HG03442 (cell line): ENCODE data around the gene SEZ6L2.

Source experiments
- ATAC-seq: cut with Tn5 transposase; IDR thresholded peaks from one replicate; pipeline ENCODE4 v1.9.1; 2021; ENCODE audit warnings: mild to moderate bottlenecking, moderate library complexity; ENCODE audit not compliant: unreplicated experiment

Gene SEZ6L2

GRCh38 chr16:29830774-29831173, 68.6 kb downstream of the SEZ6L2 start:
- no peak for ATAC-seq

- ATAC-seq: no peak
Measured at GRCh38 chr16:29826342-29826695, 73.0 kb downstream of the SEZ6L2 start.

- no peak for ATAC-seq
Measured at GRCh38 chr16:29825145-29826044, 74.0 kb downstream of the SEZ6L2 start.

- ATAC-seq: no peak
Measured at GRCh38 chr16:29824589-29825144, 74.7 kb downstream of the SEZ6L2 start.

- no peak for ATAC-seq
Measured at GRCh38 chr16:29821643-29822115, 77.7 kb downstream of the SEZ6L2 start.
